IMR-90 (cell line): ENCODE results near the gene REPIN1. TPM values are rescaled to one million over a fixed set of nuclear protein-coding genes. Genes with fewer than 3 reads are reported as not detected.

Experiments
- ATAC-seq: fragments of 200-7000 bp; cut with Tn5 transposase; 2 replicates; pipeline ENCODE4 v1.9.1; 2020; ENCODE audit warnings: low read depth, mild to moderate bottlenecking, moderate library complexity
- BruUV-seq: library from RNA; stranded (reverse); fragments of 400-500 nt; replicated peaks from 2 replicates; lab custom pipeline; 2021; lab: Mats Ljungman, UMichigan
- CTCF ChIA-PET: fragments of 300-600 bp; formaldehyde crosslinking; extraction: SDS; loops from one replicate; lab custom pipeline; 2021; ENCODE audit warnings: antibody characterized with exemption; lab: Yijun Ruan, JAX
- POLR2A ChIA-PET: fragments of 300-600 bp; sonication (Branson Sonifier 250); formaldehyde crosslinking; loops from one replicate; lab custom pipeline; 2022; ENCODE audit warnings: antibody characterized with exemption; ENCODE audit not compliant: unreplicated experiment; lab: Charles Lee
- DNase-seq: peaks from one replicate; pipeline ENCODE4 v3.0.0; 2013
- H2AFZ ChIP-seq: replicated peaks from 2 replicates; pipeline ENCODE3; 2013; ENCODE audit warnings: low read length, mild to moderate bottlenecking; ENCODE audit not compliant: poor library complexity
- H2AK5ac ChIP-seq: 2 replicates; pipeline ENCODE4 v1.6.1; 2013; ENCODE audit warnings: low read depth, low read length, inconsistent platforms
- H2AK9ac ChIP-seq: replicated peaks from 2 replicates; pipeline ENCODE3; 2013; ENCODE audit warnings: mild to moderate bottlenecking, low read depth, low read length, moderate library complexity; ENCODE audit not compliant: poor library complexity
- H2BK120ac ChIP-seq: 2 replicates; pipeline ENCODE4 v1.6.1; 2013; ENCODE audit warnings: low read depth, low read length, inconsistent platforms
- H2BK15ac ChIP-seq: 3 replicates; pipeline ENCODE4 v1.6.1; 2013; ENCODE audit warnings: low read depth, low read length, inconsistent platforms
- H2BK20ac ChIP-seq: 2 replicates; pipeline ENCODE4 v1.6.1; 2013; ENCODE audit warnings: low read depth, mild to moderate bottlenecking, inconsistent platforms, low read length, moderate library complexity
- H2BK5ac ChIP-seq: 2 replicates; pipeline ENCODE4 v1.6.1; 2013; ENCODE audit warnings: mild to moderate bottlenecking, low read depth, low read length, inconsistent platforms; ENCODE audit not compliant: poor library complexity, severe bottlenecking
- H3K14ac ChIP-seq: replicated peaks from 2 replicates; pipeline ENCODE4 v1.6.1; 2013; ENCODE audit warnings: low read depth, low read length, inconsistent platforms
- H3K18ac ChIP-seq: 2 replicates; pipeline ENCODE4 v1.6.1; 2013; ENCODE audit warnings: low read depth, low read length, control low read depth
- H3K23ac ChIP-seq: 2 replicates; pipeline ENCODE4 v1.6.1; 2013; ENCODE audit warnings: low read depth, low read length, inconsistent platforms
- H3K27ac ChIP-seq: 2 replicates; pipeline ENCODE4 v1.5.1; 2013; ENCODE audit warnings: mild to moderate bottlenecking, control low read depth, low read length; ENCODE audit not compliant: insufficient read depth
- H3K27me3 ChIP-seq: 2 replicates; pipeline ENCODE4 v1.6.1; 2013; ENCODE audit warnings: low read length; ENCODE audit not compliant: control insufficient read depth, insufficient read depth
- H3K36me3 ChIP-seq: 2 replicates; pipeline ENCODE4 v1.6.1; 2013; ENCODE audit warnings: low read length, mixed read lengths; ENCODE audit not compliant: control insufficient read depth, insufficient read depth
- H3K4ac ChIP-seq: 2 replicates; pipeline ENCODE4 v1.6.1; 2013; ENCODE audit warnings: low read depth, low read length, inconsistent platforms
- H3K4me1 ChIP-seq: 2 replicates; pipeline ENCODE4 v1.6.1; 2013; ENCODE audit warnings: low read length, mixed read lengths; ENCODE audit not compliant: control insufficient read depth, insufficient read depth
- H3K4me2 ChIP-seq: 2 replicates; pipeline ENCODE4 v1.6.1; 2013; ENCODE audit warnings: low read depth, mild to moderate bottlenecking, control low read depth, low read length, moderate library complexity
- H3K4me3 ChIP-seq: 2 replicates; pipeline ENCODE4 v1.5.1; 2013; ENCODE audit warnings: low read depth, mild to moderate bottlenecking, control low read depth, low read length, moderate library complexity; ENCODE audit not compliant: insufficient read depth
- H3K56ac ChIP-seq: 2 replicates; pipeline ENCODE4 v1.6.1; 2013; ENCODE audit warnings: low read length, inconsistent platforms; ENCODE audit not compliant: insufficient read depth; ENCODE audit errors: extremely low read depth
- H3K79me1 ChIP-seq, 2 experiments: 2 replicates each; pipeline ENCODE4 v1.6.1; 2013; ENCODE audit warnings: low read length in 2 of 2, inconsistent platforms in 1 of 2, low read depth in 1 of 2
- H3K9ac ChIP-seq: 2 replicates; pipeline ENCODE4 v1.6.1; 2013; ENCODE audit warnings: low read depth, low read length, control low read depth
- H3K9me1 ChIP-seq: 2 replicates; pipeline ENCODE4 v1.6.1; 2013; ENCODE audit warnings: low read length, inconsistent platforms; ENCODE audit not compliant: insufficient read depth
- H3K9me3 ChIP-seq: 2 replicates; pipeline ENCODE4 v1.6.1; 2013; ENCODE audit warnings: low read length; ENCODE audit not compliant: control insufficient read depth, insufficient read depth
- H4K20me1 ChIP-seq: 2 replicates; pipeline ENCODE4 v1.6.1; 2013; ENCODE audit warnings: low read length, inconsistent platforms; ENCODE audit not compliant: insufficient read depth
- H4K5ac ChIP-seq: 2 replicates; pipeline ENCODE4 v1.6.1; 2013; ENCODE audit warnings: mild to moderate bottlenecking, low read depth, low read length, control low read depth
- H4K8ac ChIP-seq, 2 experiments: 2 replicates each; pipeline ENCODE4 v1.6.1; 2013; ENCODE audit warnings: low read depth in 2 of 2, low read length in 2 of 2, control low read depth in 1 of 2, inconsistent platforms in 1 of 2
- H4K91ac ChIP-seq: 2 replicates; pipeline ENCODE4 v1.6.1; 2013; ENCODE audit warnings: low read depth, low read length, inconsistent platforms; ENCODE audit not compliant: insufficient read depth
- BHLHE40 ChIP-seq: fragments of 150-350 bp; IDR thresholded peaks from 2 replicates; pipeline ENCODE4 v1.6.1; 2016; ENCODE audit warnings: mild to moderate bottlenecking, low read depth, low read length
- CHD1 ChIP-seq: IDR thresholded peaks from 2 replicates; pipeline ENCODE4 v1.6.1; 2012; ENCODE audit warnings: low read depth, low read length, improper control_type of control experiment
- CTCF ChIP-seq: conservative IDR thresholded peaks from 2 replicates; pipeline ENCODE4 v1.5.1; 2012; ENCODE audit warnings: mild to moderate bottlenecking, low read depth, low read length, improper control_type of control experiment
- ELK1 ChIP-seq: fragments of 150-350 bp; IDR thresholded peaks from 2 replicates; pipeline ENCODE4 v1.6.1; 2016; ENCODE audit warnings: low read depth, mild to moderate bottlenecking, low read length, moderate library complexity, borderline replicate concordance
- MAZ ChIP-seq: IDR thresholded peaks from 2 replicates; pipeline ENCODE4 v1.6.1; 2012; ENCODE audit warnings: low read depth, mild to moderate bottlenecking, low read length, improper control_type of control experiment, moderate library complexity, borderline replicate concordance
- MXI1 ChIP-seq: IDR thresholded peaks from 2 replicates; pipeline ENCODE4 v1.6.1; 2012; ENCODE audit warnings: low read depth, mild to moderate bottlenecking, low read length, moderate library complexity, borderline replicate concordance
- POLR2A ChIP-seq: IDR thresholded peaks from 2 replicates; pipeline ENCODE4 v1.6.1; 2012; ENCODE audit warnings: mild to moderate bottlenecking, low read depth, low read length
- RAD21 ChIP-seq: IDR thresholded peaks from 2 replicates; pipeline ENCODE4 v1.6.1; 2012; ENCODE audit warnings: low read length, improper control_type of control experiment
- SMC3 ChIP-seq: fragments of 150-350 bp; IDR thresholded peaks from 2 replicates; pipeline ENCODE4 v1.6.1; 2016; ENCODE audit warnings: low read depth, mild to moderate bottlenecking, antibody characterized with exemption, low read length, moderate library complexity
- USF2 ChIP-seq: fragments of 150-350 bp; IDR thresholded peaks from 2 replicates; pipeline ENCODE4 v1.6.1; 2017; ENCODE audit warnings: mild to moderate bottlenecking, antibody characterized with exemption, low read length, low read depth
- WGBS, 2 experiments: methylation state at CpG; one replicate each; pipeline versions ENCODE4 v1.1.5 to v1.1.7; 2013; ENCODE audit warnings: missing lambda C conversion rate in 2 of 2; ENCODE audit not compliant: insufficient read length in 1 of 2; ENCODE audit errors: extremely low coverage in 2 of 2; 5-methylcytosine and 5-hydroxymethylcytosine counted together
- dilution Hi-C: fragments of 300-500 bp; cut with HindIII; formaldehyde crosslinking; loops from one replicate; pipeline ENCODE4 v1.14.3; 2018; ENCODE audit warnings: low sequenced_read_pairs; ENCODE audit not compliant: unreplicated experiment
- in situ Hi-C: fragments of 300-500 bp; cut with MboI; formaldehyde crosslinking; loops from 3 replicates; pipeline ENCODE4 v1.14.3; 2019; ENCODE audit warnings: low sequenced_read_pairs, inconsistent platforms, mixed read lengths
- intact Hi-C: fragments of 100-400 bp; cut with micrococcal nuclease; formaldehyde crosslinking; loops from 2 replicates; pipeline ENCODE4 v1.10.0; 2022
- polyA plus RNA-seq, 3 experiments: library from polyadenylated mRNA; depleted of rRNA; stranded (reverse); fragments of >200 nt; gene quantifications; 2 replicates each; pipeline ENCODE4 v1.2.3, GENCODE V29; 2012; ENCODE audit warnings: low replicate concordance in 1 of 3
- total RNA-seq: library from RNA; depleted of rRNA; stranded (reverse); fragments of >200 nt; gene quantifications from 2 replicates; pipeline ENCODE4 v1.2.3, GENCODE V29; 2012

The REPIN1 gene
- total and polyA plus RNA-seq, 2 of the 4 experiments (the other 2 are of a cell fraction), result 19.4 to 50.6 TPM

- no peak for DNase-seq
- whole genome bisulfite sequencing, 2 experiments, result 96% methylated on average over 6 of the region's 22 CpGs; no CpG with 5 or more reads in 1 of the 2 experiments
- POLR2A ChIA-PET, result no interaction called here
- Histone ChIP-seq H4K91ac (no peak overlapping the region), H3K9me1 (peaks cover 20% of the 10 kb centered on the region), H3K36me3 (no peaks in the 10 kb centered on the region; the same call in 1 of the 2 replicates), H3K27ac (no peak overlapping the region), H3K4me3 (no peak overlapping the region), H4K20me1 (no peaks in the 10 kb centered on the region; the same call in 1 of the 2 replicates), H3K9ac (no peak overlapping the region), H3K27me3 (no peaks in the 10 kb centered on the region), H4K5ac (no peak overlapping the region), H3K23ac (no peak overlapping the region), H2BK20ac (no peak overlapping the region), H3K4me2 (no peak overlapping the region), H2BK120ac (no peak overlapping the region), H3K56ac (no peak overlapping the region), H2AK9ac (no peak overlapping the region), H3K18ac (no peak overlapping the region), H2AFZ (no peak overlapping the region), H2AK5ac (no peak overlapping the region), H4K8ac (no peak overlapping the region), H3K4ac (no peak overlapping the region), H2BK5ac (no peak overlapping the region), H3K4me1 (peaks cover 20% of the 10 kb centered on the region), H3K79me1 (peaks cover 0 to 24% of the 10 kb centered on the region in 2 experiments; a peak in 3 of 4 replicates), H3K9me3 (no peaks in the 10 kb centered on the region), H2BK15ac (no peak overlapping the region), H3K14ac (no peak overlapping the region)
- dilution Hi-C loops (no loop called here), intact Hi-C loops (no loop called here), in situ Hi-C loops (loop anchor here (25.0 kb wide), 2 partner anchors 546 to 579 kb away; partner anchors contain the start of genes ATP6V0E2, KCNH2 and NOS3)
- ATAC-seq, result no peak
- CTCF ChIA-PET, result interaction anchor here (0.6 kb wide), 1 partner anchor 50 kb away, joined by 6 read pairs; no protein-coding TSS in a partner anchor
- no peak for TF ChIP-seq POLR2A
- no peak for TF ChIP-seq MAZ
- no peak for TF ChIP-seq SMC3
- TF ChIP-seq MXI1, result no peak
- no peak for TF ChIP-seq RAD21
- TF ChIP-seq CHD1, result no peak
- no peak for TF ChIP-seq BHLHE40
- TF ChIP-seq USF2, result no peak
- TF ChIP-seq CTCF, result no peak
- TF ChIP-seq ELK1, result no peak
- BruUV-seq, result no TSS peak
These were observed 40.0 kb downstream of the REPIN1 start for GRCh38 chr7:150408393-150409299.
